Endometrial microvascular endothelial cells (primary cell): Measurements from ENCODE around the gene NFIA. TPM values are rescaled to one million over a fixed set of nuclear protein-coding genes. Genes with fewer than 3 reads are reported as not detected.

Experiments used
- in situ Hi-C: cut with HindIII; loops from 2 replicates; pipeline ENCODE4 v1.10.0; 2017; ENCODE audit warnings: low sequenced_read_pairs, low pct_unique_long_range_greater_than_20kb; ENCODE audit errors: inconsistent ontology term
- total RNA-seq: library from RNA; depleted of rRNA; stranded (reverse); fragments of >200 nt; gene quantifications from one replicate; pipeline ENCODE4 v1.2.3, GENCODE V29; 2015; ENCODE audit errors: inconsistent ontology term

The NFIA gene
- total RNA-seq, 1 donor from 2014 or later: 17.4 TPM

- in situ Hi-C loops: no loop called here
Observed at GRCh38 chr1:61162520-61163258, 80.3 kb downstream of the NFIA start.

GRCh38 chr1:61163355-61163754 lies 81.0 kb downstream of the NFIA start:
- in situ Hi-C loops: no loop called here

GRCh38 chr1:61165402-61165801 lies 83.0 kb downstream of the NFIA start:
- in situ Hi-C loops: no loop called here

- in situ Hi-C loops: no loop called here
Observed at GRCh38 chr1:61167309-61167708, 84.9 kb downstream of the NFIA start.

- in situ Hi-C loops: no loop called here
Observed at GRCh38 chr1:61169045-61169444, 86.7 kb downstream of the NFIA start.

- in situ Hi-C loops: no loop called here
Observed at GRCh38 chr1:61169634-61170033, 87.3 kb downstream of the NFIA start.

- in situ Hi-C loops: no loop called here
Observed at GRCh38 chr1:61170328-61171238, 88.2 kb downstream of the NFIA start.

- in situ Hi-C loops: no loop called here
Observed at GRCh38 chr1:61171346-61171745, 89.0 kb downstream of the NFIA start.

- in situ Hi-C loops: no loop called here
Observed at GRCh38 chr1:61171974-61172373, 89.6 kb downstream of the NFIA start.

GRCh38 chr1:61173118-61173517 lies 90.8 kb downstream of the NFIA start:
- in situ Hi-C loops: no loop called here

- in situ Hi-C loops: no loop called here
Observed at GRCh38 chr1:61174060-61174795, 91.9 kb downstream of the NFIA start.

- in situ Hi-C loops: no loop called here
Observed at GRCh38 chr1:61175976-61176375, 93.6 kb downstream of the NFIA start.

GRCh38 chr1:61181067-61182038 lies 99.0 kb downstream of the NFIA start:
- in situ Hi-C loops: no loop called here

- in situ Hi-C loops: no loop called here
Observed at GRCh38 chr1:61182049-61182448, 99.7 kb downstream of the NFIA start.

- in situ Hi-C loops: no loop called here
Observed at GRCh38 chr1:61182480-61182879, 100.1 kb downstream of the NFIA start.

- in situ Hi-C loops: no loop called here
Observed at GRCh38 chr1:61183471-61184039, 101.2 kb downstream of the NFIA start.

GRCh38 chr1:61184040-61184713 lies 101.8 kb downstream of the NFIA start:
- in situ Hi-C loops: no loop called here

GRCh38 chr1:61184714-61185106 lies 102.3 kb downstream of the NFIA start:
- in situ Hi-C loops: no loop called here
